ENCODE results near the gene ANO10.

Gene ANO10

GRCh38 chr3:43455233-43455632, 166.6 kb downstream of the ANO10 start:
- no peak overlapping the region for H3K4me3 ChIP-seq
- H3K27me3 ChIP-seq = no peaks in the 10 kb centered on the region
- H3K27ac ChIP-seq = no peak overlapping the region
- intact Hi-C loops (cut with DNase I; ENCODE audit: low total_unique reads) = no loop called here
- no peaks in the 10 kb centered on the region for H3K36me3 ChIP-seq
- TF ChIP-seq CTCF (IDR thresholded peaks at IDR 0.05) = no peak
- no peaks in the 10 kb centered on the region for H3K4me1 ChIP-seq
- H3K9me3 ChIP-seq = no peaks in the 10 kb centered on the region
- no peak for DNase-seq

GRCh38 chr3:43453981-43454380, 167.8 kb downstream of the ANO10 start:
- DNase-seq = no peak
- no peak overlapping the region for H3K27ac ChIP-seq
- no peaks in the 10 kb centered on the region for H3K4me1 ChIP-seq
- intact Hi-C loops (cut with DNase I; ENCODE audit: low total_unique reads) = no loop called here
- H3K4me3 ChIP-seq = no peak overlapping the region
- no peaks in the 10 kb centered on the region for H3K27me3 ChIP-seq
- no peaks in the 10 kb centered on the region for H3K9me3 ChIP-seq
- TF ChIP-seq CTCF (IDR thresholded peaks at IDR 0.05) = no peak
- H3K36me3 ChIP-seq = no peaks in the 10 kb centered on the region

GRCh38 chr3:43451670-43452254, 170.0 kb downstream of the ANO10 start:
- intact Hi-C loops (cut with DNase I; ENCODE audit: low total_unique reads) = no loop called here
- H3K4me3 ChIP-seq = no peak overlapping the region
- H3K9me3 ChIP-seq = no peaks in the 10 kb centered on the region
- no peak overlapping the region for H3K27ac ChIP-seq
- no peaks in the 10 kb centered on the region for H3K27me3 ChIP-seq
- no peaks in the 10 kb centered on the region for H3K4me1 ChIP-seq
- no peak for TF ChIP-seq CTCF (IDR thresholded peaks at IDR 0.05)
- no peaks in the 10 kb centered on the region for H3K36me3 ChIP-seq
- DNase-seq = no peak

GRCh38 chr3:43448098-43448497, 173.7 kb downstream of the ANO10 start:
- no peaks in the 10 kb centered on the region for H3K27me3 ChIP-seq
- H3K4me1 ChIP-seq = peaks cover 0 to 14% (median 0%) of the 10 kb centered on the region in 4 donors
- no peak overlapping the region for H3K27ac ChIP-seq
- H3K36me3 ChIP-seq = no peaks in the 10 kb centered on the region
- TF ChIP-seq CTCF (IDR thresholded peaks at IDR 0.05) = no peak
- no peaks in the 10 kb centered on the region for H3K9me3 ChIP-seq
- no peak for DNase-seq
- H3K4me3 ChIP-seq = no peak overlapping the region
- intact Hi-C loops (cut with DNase I; ENCODE audit: low total_unique reads) = no loop called here

- Histone ChIP-seq H3K27me3 (no peaks in the 10 kb centered on the region), H3K27ac (no peak overlapping the region), H3K36me3 (no peaks in the 10 kb centered on the region), H3K4me1 (peaks cover 0 to 17% (median 0%) of the 10 kb centered on the region in 4 donors), H3K9me3 (no peaks in the 10 kb centered on the region), H3K4me3 (no peak overlapping the region)
- intact Hi-C loops (cut with DNase I; ENCODE audit: low total_unique reads) = no loop called here
- no peak for DNase-seq
- no peak for TF ChIP-seq CTCF (IDR thresholded peaks at IDR 0.05)
Measured at GRCh38 chr3:43445820-43446219, 176.0 kb downstream of the ANO10 start.
